GM19463 (cell line): ENCODE measurements around the gene PTPRN.

ENCODE experiments used
- ATAC-seq: cut with Tn5 transposase; IDR thresholded peaks from one replicate; pipeline ENCODE4 v1.9.1; 2021; ENCODE audit warnings: mild to moderate bottlenecking, moderate library complexity; ENCODE audit not compliant: unreplicated experiment

Gene PTPRN

GRCh38 chr2:219246559-219246958 is 62.6 kb downstream of the PTPRN start:
- ATAC-seq, result no peak

DNA sequence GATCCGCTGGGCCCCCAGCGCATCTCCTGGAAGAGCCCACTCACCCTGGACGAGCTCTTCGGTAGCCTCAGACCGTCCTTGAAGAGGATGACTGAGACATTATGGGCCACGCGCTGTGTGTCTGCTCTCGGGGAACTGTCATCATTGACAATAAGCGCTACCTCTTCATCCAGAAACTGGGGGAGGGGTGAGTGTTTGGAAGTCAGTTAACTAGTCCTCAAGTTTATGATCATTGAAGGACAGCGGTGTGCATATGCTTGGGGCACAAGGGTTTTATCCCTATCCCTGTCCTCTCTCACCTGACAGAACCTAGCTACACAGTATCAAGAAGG is 63.3 kb downstream of the PTPRN start:
- no peak for ATAC-seq

DNA sequence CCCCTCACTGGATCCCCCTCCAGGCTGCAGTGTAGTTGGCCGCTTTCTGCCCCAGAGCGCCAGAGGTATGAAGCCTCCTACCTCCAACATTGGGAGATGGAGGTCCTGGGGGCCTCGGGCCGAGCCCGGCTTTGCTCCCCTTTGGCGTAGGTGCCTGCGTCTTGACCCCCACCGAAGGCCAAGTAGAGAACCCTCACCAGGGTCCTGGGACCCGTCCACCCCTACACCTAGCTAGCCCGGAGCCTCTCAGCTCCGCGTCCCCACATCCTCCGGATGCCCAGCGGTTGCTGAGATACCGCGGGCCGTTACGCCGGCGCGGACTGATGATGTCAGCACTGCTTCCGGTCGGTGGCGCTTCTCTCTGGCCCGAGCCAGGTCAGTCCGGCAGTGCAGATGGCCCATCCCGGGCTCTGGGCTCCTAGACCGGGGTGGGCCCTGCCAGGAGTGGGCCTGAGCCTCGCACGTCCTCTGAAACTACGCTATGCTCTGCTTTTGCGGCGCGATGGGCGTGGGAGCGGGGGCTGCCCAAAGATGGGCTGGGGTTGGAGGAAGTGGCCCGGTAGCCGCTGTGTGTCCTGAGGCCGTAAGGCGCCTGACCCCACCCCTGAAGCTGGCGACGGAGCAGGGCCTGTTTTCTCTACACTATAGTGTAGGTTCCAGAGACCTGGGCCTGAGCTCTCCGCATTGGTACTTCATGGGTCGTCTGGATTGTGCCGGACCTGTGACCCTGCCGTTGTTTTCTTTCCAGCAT is 63.9 kb downstream of the PTPRN start, which contains the start of the genes GLB1L and STK16:
GLB1L (minus strand) TSS at position 297 of the 751 bp plus-strand sequence. CDS start 1,871 bp downstream, outside the sequence.
STK16 (plus strand) TSS at position 332 of the 751 bp plus-strand sequence. CDS start 521 bp downstream, outside the sequence.
- ATAC-seq, result peak; percentile 60

GRCh38 chr2:219244789-219245147 is 64.4 kb downstream of the PTPRN start:
- ATAC-seq, result no peak

GRCh38 chr2:219243291-219243761 is 65.9 kb downstream of the PTPRN start:
- ATAC-seq, result no peak
